Loucy (cell line): ENCODE results near the gene PALM3.

ENCODE experiments used
- H2AFZ ChIP-seq: fragments of 200-600 bp; sonication (generic); 2 replicates; pipeline ENCODE4 v1.6.0; 2016; ENCODE audit warnings: antibody characterized with exemption, mild to moderate bottlenecking, low read length, moderate library complexity
- H3F3A ChIP-seq: fragments of 200-600 bp; 2 replicates; pipeline ENCODE4 v1.6.0; 2016; ENCODE audit warnings: antibody characterized with exemption, low read depth, mild to moderate bottlenecking
- H3K27me3 ChIP-seq: fragments of 200-600 bp; sonication (generic); 2 replicates; pipeline ENCODE4 v1.6.1; 2014; ENCODE audit warnings: low read length, mild to moderate bottlenecking; ENCODE audit not compliant: insufficient read depth, poor library complexity, severe bottlenecking
- H3K36me3 ChIP-seq: fragments of 200-600 bp; sonication (generic); 2 replicates; pipeline ENCODE4 v1.6.1; 2016; ENCODE audit warnings: low read length; ENCODE audit not compliant: insufficient read depth
- H3K4me1 ChIP-seq: fragments of 200-600 bp; sonication (generic); 2 replicates; pipeline ENCODE4 v1.5.1; 2014; ENCODE audit warnings: low read length, mild to moderate bottlenecking; ENCODE audit not compliant: insufficient read depth, poor library complexity, severe bottlenecking
- H3K4me2 ChIP-seq: fragments of 200-600 bp; sonication (generic); 2 replicates; pipeline ENCODE4 v1.6.0; 2014; ENCODE audit warnings: antibody characterized with exemption, low read length, low read depth, mild to moderate bottlenecking; ENCODE audit not compliant: poor library complexity, severe bottlenecking
- H3K4me3 ChIP-seq: fragments of 200-600 bp; sonication (generic); 2 replicates; pipeline ENCODE4 v1.5.1; 2014; ENCODE audit warnings: low read length, mild to moderate bottlenecking, mixed read lengths; ENCODE audit not compliant: poor library complexity, severe bottlenecking
- H3K79me2 ChIP-seq: fragments of 200-600 bp; sonication (generic); 2 replicates; pipeline ENCODE4 v1.6.1; 2014; ENCODE audit warnings: low read length; ENCODE audit not compliant: insufficient read depth
- H3K9ac ChIP-seq: fragments of 200-600 bp; sonication (generic); 2 replicates; pipeline ENCODE4 v1.6.0; 2014; ENCODE audit warnings: mild to moderate bottlenecking, low read depth, low read length, moderate library complexity; ENCODE audit not compliant: poor library complexity, severe bottlenecking
- H3K9me2 ChIP-seq: fragments of 200-600 bp; sonication (generic); replicated peaks from 2 replicates; pipeline ENCODE4 v1.6.1; 2016; ENCODE audit warnings: low read depth, low read length, mixed read lengths
- H3K9me3 ChIP-seq: fragments of 200-600 bp; sonication (generic); 2 replicates; pipeline ENCODE4 v1.6.1; 2014; ENCODE audit warnings: mild to moderate bottlenecking, antibody characterized with exemption, low read length, low read depth; ENCODE audit not compliant: insufficient read depth
- H4K20me1 ChIP-seq: fragments of 200-600 bp; sonication (generic); 2 replicates; pipeline ENCODE4 v1.6.0; 2014; ENCODE audit warnings: antibody characterized with exemption, low read length, mild to moderate bottlenecking; ENCODE audit not compliant: insufficient read depth, poor library complexity, severe bottlenecking
- EZH2phosphoT487 ChIP-seq: fragments of 200-600 bp; IDR thresholded peaks from 2 replicates; pipeline ENCODE4 v1.6.1; 2018; ENCODE audit warnings: antibody characterized with exemption, mild to moderate bottlenecking, moderate library complexity, borderline replicate concordance
- TF ChIP-seq, protein P1 (sequence below): fragments of 200-600 bp; sonication (generic); conservative IDR thresholded peaks from 2 replicates; pipeline ENCODE4 v1.5.1; 2014; ENCODE audit warnings: mild to moderate bottlenecking, antibody characterized with exemption, low read length

Gene PALM3

DNA sequence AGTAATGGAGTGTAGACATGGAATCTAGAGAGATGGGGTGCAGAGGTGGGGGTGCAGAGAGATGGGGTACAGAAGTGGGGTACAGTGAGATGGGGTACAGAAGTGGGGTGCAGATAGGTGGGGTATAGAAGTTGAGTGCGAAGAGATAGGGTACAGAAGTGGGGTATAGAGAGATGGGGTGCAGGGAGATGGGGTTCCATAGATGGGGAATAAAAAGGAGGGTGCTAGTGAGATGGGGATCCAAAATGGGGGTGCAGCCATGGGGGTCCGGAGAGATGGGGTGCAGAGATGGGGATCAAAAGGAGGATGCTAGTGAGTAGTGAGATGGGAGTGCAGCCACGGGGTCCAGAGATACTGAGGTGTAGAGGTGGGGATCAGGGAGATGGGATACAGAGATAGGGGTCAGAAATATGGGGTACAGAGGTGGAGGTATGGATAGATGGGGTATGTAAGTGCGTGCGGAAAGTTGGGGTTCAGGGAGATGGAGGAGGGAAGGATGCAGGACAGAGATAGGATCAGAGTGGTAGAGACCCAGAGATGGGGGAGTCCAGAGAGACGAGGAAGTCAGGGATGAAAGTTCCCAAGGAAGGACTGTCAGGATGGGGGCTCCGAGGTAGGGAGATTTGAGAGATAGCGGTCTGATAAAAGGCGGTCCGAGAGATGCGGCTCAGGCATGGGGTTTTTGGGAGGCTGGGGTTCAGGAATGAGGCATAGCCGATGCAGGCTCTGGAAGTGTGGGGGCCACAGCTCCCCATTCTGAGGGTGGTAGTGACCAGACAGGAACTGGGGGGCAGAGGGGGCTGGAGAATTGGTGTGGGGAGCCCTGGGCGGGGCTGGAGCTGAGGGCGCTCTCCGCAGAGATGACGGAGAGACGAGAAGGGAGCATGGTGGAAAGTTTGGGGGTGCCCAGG is 3.4 kb downstream of the PALM3 start:
- Histone ChIP-seq H3K4me1 (no peaks in the 10 kb centered on the region), H4K20me1 (no peaks in the 10 kb centered on the region), H3K36me3 (no peaks in the 10 kb centered on the region), H3K4me2 (no peak overlapping the region), H3K9me2 (no peaks in the 10 kb centered on the region), H2AFZ (no peak overlapping the region), H3K4me3 (no peak overlapping the region), H3K9me3 (no peaks in the 10 kb centered on the region), H3K9ac (no peak overlapping the region), H3K79me2 (no peaks in the 10 kb centered on the region), H3F3A (no peaks in the 10 kb centered on the region), H3K27me3 (no peaks in the 10 kb centered on the region)
- TF ChIP-seq EZH2phosphoT487, result no peak
- TF ChIP-seq, protein P1, sequence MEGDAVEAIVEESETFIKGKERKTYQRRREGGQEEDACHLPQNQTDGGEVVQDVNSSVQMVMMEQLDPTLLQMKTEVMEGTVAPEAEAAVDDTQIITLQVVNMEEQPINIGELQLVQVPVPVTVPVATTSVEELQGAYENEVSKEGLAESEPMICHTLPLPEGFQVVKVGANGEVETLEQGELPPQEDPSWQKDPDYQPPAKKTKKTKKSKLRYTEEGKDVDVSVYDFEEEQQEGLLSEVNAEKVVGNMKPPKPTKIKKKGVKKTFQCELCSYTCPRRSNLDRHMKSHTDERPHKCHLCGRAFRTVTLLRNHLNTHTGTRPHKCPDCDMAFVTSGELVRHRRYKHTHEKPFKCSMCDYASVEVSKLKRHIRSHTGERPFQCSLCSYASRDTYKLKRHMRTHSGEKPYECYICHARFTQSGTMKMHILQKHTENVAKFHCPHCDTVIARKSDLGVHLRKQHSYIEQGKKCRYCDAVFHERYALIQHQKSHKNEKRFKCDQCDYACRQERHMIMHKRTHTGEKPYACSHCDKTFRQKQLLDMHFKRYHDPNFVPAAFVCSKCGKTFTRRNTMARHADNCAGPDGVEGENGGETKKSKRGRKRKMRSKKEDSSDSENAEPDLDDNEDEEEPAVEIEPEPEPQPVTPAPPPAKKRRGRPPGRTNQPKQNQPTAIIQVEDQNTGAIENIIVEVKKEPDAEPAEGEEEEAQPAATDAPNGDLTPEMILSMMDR, result no peak

DNA sequence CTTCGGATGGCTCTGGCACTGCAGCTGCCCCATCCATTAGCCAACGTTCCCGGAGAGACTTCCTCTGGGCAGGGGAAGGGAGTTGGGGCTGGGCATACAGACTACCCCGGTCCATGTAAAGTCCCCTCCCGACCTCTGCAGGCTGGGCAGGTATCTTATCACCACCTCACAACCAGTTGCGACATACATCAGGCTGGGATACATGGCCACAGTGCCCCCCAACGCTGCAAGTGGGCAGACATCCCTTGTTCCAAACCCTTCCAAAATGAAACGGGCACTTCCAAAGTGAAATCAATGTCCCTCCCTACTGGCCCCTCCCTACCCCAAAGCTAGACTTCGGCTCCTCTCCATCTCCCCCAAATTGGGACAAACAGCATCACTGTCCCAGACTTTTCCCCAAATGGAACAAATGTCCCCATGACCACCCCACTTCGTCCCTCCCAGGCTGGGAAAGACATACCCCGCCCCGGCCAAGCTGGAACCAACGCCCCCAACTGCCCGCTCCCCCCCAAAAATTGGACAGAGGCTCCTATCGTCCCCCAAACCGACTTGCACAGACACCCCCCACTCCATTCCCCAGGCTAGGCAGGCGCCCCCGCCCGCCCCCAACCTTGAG is 5.0 kb downstream of the PALM3 start:
- H3K9ac ChIP-seq, result no peak overlapping the region
- no peaks in the 10 kb centered on the region for H3K4me1 ChIP-seq
- no peak overlapping the region for H3K4me2 ChIP-seq

DNA sequence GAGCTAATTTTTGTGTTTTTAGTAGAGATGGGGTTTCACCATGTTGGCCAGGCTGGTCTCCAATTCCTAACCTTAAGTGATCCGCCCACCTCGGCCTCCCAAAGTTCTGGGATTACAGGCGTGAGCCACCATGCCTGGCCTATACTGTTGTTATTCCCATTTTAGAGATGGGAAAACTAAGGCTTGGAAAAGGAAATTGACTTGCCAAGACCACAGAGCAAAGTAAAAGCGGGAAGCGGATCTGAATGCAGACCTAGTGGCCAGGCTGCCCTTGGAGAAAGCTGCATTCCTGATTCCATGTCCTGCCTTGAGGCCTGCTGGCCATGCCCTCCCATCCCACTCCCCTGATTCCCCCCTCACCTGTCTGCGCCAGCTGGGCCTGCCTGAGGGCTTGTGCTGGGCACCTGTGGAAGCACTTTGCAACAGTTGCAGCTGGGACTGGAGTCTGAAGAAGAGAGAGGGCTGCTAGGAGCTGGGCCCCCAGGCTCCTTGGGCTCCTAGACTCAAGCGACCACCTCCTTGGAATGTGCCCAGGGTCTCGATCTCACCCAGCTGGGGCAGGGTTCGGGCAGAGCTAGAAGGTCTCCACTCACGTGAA is 5.7 kb downstream of the PALM3 start:
- H3F3A ChIP-seq, result no peaks in the 10 kb centered on the region
- no peak overlapping the region for H3K4me2 ChIP-seq
- no peaks in the 10 kb centered on the region for H3K9me2 ChIP-seq
- no peaks in the 10 kb centered on the region for H3K9me3 ChIP-seq
- no peak for TF ChIP-seq EZH2phosphoT487
- TF ChIP-seq, protein P1, result no peak
- no peaks in the 10 kb centered on the region for H3K79me2 ChIP-seq
- H2AFZ ChIP-seq, result no peak overlapping the region
- H3K27me3 ChIP-seq, result no peaks in the 10 kb centered on the region
- no peak overlapping the region for H3K9ac ChIP-seq
- no peaks in the 10 kb centered on the region for H4K20me1 ChIP-seq
- H3K4me3 ChIP-seq, result no peak overlapping the region
- H3K36me3 ChIP-seq, result no peaks in the 10 kb centered on the region; the same call in 1 of the 2 replicates
- no peaks in the 10 kb centered on the region for H3K4me1 ChIP-seq

More for the DNA sequence above, 5.0 kb downstream of the PALM3 start:
- Histone ChIP-seq H3K27me3 (no peaks in the 10 kb centered on the region), H3K9me3 (no peaks in the 10 kb centered on the region), H3K9me2 (no peaks in the 10 kb centered on the region), H4K20me1 (no peaks in the 10 kb centered on the region), H3K4me3 (no peak overlapping the region), H2AFZ (no peak overlapping the region), H3K36me3 (no peaks in the 10 kb centered on the region; the same call in 1 of the 2 replicates), H3K79me2 (no peaks in the 10 kb centered on the region), H3F3A (no peaks in the 10 kb centered on the region)
- no peak for TF ChIP-seq EZH2phosphoT487
- TF ChIP-seq, protein P1, result no peak
